ENCODE results near the gene PLXDC2.

DNA sequence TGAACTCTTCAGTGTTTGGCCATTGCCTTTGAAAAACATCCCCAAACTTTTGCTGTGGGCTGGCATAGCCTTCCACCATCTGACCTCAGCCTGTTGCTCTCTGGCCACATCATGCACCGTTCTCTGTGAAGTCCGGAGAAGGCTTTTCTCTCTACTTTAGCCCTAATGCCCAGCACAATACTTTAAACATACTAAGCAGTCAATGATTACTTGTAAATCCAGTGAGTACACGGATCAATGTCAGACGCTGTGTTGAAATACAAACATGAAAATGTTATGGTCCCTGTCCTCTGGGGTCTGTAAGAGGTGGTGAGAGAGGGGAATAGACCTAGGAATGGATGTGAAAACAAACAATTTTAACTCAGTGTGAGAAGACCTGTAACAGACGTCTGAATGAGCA is 297.9 kb downstream of the PLXDC2 start:
- no peak for TF ChIP-seq POLR2A (IDR thresholded peaks at IDR 0.05; ENCODE audit: borderline replicate concordance, extremely low read depth, insufficient read depth, insufficient read length)
- TF ChIP-seq EZH2 (IDR thresholded peaks at IDR 0.05) = no peak
- TF ChIP-seq, protein P1, sequence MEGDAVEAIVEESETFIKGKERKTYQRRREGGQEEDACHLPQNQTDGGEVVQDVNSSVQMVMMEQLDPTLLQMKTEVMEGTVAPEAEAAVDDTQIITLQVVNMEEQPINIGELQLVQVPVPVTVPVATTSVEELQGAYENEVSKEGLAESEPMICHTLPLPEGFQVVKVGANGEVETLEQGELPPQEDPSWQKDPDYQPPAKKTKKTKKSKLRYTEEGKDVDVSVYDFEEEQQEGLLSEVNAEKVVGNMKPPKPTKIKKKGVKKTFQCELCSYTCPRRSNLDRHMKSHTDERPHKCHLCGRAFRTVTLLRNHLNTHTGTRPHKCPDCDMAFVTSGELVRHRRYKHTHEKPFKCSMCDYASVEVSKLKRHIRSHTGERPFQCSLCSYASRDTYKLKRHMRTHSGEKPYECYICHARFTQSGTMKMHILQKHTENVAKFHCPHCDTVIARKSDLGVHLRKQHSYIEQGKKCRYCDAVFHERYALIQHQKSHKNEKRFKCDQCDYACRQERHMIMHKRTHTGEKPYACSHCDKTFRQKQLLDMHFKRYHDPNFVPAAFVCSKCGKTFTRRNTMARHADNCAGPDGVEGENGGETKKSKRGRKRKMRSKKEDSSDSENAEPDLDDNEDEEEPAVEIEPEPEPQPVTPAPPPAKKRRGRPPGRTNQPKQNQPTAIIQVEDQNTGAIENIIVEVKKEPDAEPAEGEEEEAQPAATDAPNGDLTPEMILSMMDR (IDR thresholded peaks at IDR 0.05 in 2 of 3, conservative IDR thresholded peaks at IDR 0.05 in 1 of 3; ENCODE audit: borderline replicate concordance in 1 of 3, insufficient read depth in 1 of 3, low read depth in 2 of 3, low read length in 2 of 3) = no peak

Measured in HCT116 (cell line).